Mesothelial cell of epicardium (in vitro differentiated cells): ENCODE measurements around the gene GRK5. TPM values are rescaled to one million over a fixed set of nuclear protein-coding genes. Genes with fewer than 3 reads are reported as not detected.

Experiments used
- DNase-seq, 2 experiments: peaks; one replicate each; pipeline ENCODE4 v3.0.0; 2021; ENCODE audit warnings: low spot score in 2 of 2; ENCODE audit not compliant: unreplicated experiment in 2 of 2
- H3K27ac Mint-ChIP-seq: 2 replicates; pipeline ENCODE4 v1.8.0; 2021; ENCODE audit warnings: mixed read lengths
- H3K27me3 Mint-ChIP-seq: 2 replicates; pipeline ENCODE4 v1.8.0; 2021; ENCODE audit warnings: low read depth, mixed read lengths
- H3K36me3 Mint-ChIP-seq: 2 replicates; pipeline ENCODE4 v1.8.0; 2021; ENCODE audit warnings: mixed read lengths
- H3K4me1 Mint-ChIP-seq: 2 replicates; pipeline ENCODE4 v1.8.0; 2021; ENCODE audit warnings: mixed read lengths
- H3K4me3 Mint-ChIP-seq: 2 replicates; pipeline ENCODE4 v1.8.0; 2021; ENCODE audit warnings: mild to moderate bottlenecking, moderate library complexity, mixed read lengths
- H3K9me3 Mint-ChIP-seq: 2 replicates; pipeline ENCODE4 v1.8.0; 2021; ENCODE audit warnings: mixed read lengths
- total RNA-seq: library from RNA; stranded (reverse); gene quantifications from 3 replicates; pipeline ENCODE4 v1.2.1, GENCODE V29; 2021
- TF ChIP-seq, protein P1 (sequence below): fragments of 200-600 bp; sonication (generic); IDR thresholded peaks from one replicate; pipeline ENCODE4 v1.5.0; 2021; ENCODE audit warnings: antibody characterized with exemption; ENCODE audit not compliant: unreplicated experiment

GRK5 gene
- total RNA-seq, 1 donor from 2014 or later = 14.5 TPM

DNA sequence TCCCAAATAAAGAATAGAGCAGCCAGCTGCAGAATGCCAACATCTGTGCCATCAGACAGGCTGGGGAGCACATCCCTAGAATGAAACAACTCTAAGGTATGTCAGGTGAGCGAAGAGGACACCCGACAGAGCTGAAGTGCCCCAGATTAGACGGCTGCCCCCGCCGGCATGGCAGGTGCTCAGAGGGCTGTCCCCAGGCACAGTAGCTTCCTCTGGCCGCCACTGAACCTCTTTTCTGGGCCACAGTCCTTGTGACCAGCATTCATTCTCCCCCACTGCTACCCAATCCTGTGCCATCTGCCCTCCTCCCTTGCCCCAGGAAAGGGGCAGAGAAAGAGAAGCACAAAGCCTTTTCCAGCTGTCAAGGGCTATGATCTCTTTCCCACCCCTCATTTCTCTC, 293.4 kb downstream of the GRK5 start:
- DNase-seq = no peak
- H3K4me3 Mint-ChIP-seq = no peak overlapping the region
- no peaks in the 10 kb centered on the region for H3K9me3 Mint-ChIP-seq
- H3K36me3 Mint-ChIP-seq = peaks cover 2% of the 10 kb centered on the region
- H3K27me3 Mint-ChIP-seq = peaks cover 6% of the 10 kb centered on the region
- no peak overlapping the region for H3K27ac Mint-ChIP-seq
- H3K4me1 Mint-ChIP-seq = peaks cover 23% of the 10 kb centered on the region
- TF ChIP-seq, protein P1, sequence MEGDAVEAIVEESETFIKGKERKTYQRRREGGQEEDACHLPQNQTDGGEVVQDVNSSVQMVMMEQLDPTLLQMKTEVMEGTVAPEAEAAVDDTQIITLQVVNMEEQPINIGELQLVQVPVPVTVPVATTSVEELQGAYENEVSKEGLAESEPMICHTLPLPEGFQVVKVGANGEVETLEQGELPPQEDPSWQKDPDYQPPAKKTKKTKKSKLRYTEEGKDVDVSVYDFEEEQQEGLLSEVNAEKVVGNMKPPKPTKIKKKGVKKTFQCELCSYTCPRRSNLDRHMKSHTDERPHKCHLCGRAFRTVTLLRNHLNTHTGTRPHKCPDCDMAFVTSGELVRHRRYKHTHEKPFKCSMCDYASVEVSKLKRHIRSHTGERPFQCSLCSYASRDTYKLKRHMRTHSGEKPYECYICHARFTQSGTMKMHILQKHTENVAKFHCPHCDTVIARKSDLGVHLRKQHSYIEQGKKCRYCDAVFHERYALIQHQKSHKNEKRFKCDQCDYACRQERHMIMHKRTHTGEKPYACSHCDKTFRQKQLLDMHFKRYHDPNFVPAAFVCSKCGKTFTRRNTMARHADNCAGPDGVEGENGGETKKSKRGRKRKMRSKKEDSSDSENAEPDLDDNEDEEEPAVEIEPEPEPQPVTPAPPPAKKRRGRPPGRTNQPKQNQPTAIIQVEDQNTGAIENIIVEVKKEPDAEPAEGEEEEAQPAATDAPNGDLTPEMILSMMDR = no peak

DNA sequence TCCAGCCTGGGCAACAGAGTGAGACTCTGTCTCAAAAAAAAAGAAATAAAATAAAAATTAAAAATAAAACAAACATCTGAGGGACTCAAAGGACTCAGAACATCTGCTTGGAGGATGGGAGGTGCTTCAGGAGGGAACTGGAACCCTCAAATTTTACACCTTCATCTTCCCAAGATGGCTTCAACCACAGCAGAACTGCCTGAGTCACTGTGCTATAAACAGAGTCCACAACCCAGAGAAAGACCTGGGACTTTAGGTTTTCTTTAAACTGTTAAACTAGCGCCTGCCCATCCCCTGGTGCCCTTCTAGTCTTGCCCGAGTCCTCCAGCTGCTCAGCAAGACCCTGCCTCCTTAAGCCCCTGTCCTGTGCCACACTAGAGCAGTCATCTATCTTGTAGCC, 294.3 kb downstream of the GRK5 start:
- no peak overlapping the region for H3K27ac Mint-ChIP-seq
- peaks cover 23% of the 10 kb centered on the region for H3K4me1 Mint-ChIP-seq
- peaks cover 2% of the 10 kb centered on the region for H3K36me3 Mint-ChIP-seq
- no peaks in the 10 kb centered on the region for H3K9me3 Mint-ChIP-seq
- DNase-seq = no peak
- TF ChIP-seq, protein P1 = no peak
- H3K27me3 Mint-ChIP-seq = peaks cover 8% of the 10 kb centered on the region
- no peak overlapping the region for H3K4me3 Mint-ChIP-seq

DNA sequence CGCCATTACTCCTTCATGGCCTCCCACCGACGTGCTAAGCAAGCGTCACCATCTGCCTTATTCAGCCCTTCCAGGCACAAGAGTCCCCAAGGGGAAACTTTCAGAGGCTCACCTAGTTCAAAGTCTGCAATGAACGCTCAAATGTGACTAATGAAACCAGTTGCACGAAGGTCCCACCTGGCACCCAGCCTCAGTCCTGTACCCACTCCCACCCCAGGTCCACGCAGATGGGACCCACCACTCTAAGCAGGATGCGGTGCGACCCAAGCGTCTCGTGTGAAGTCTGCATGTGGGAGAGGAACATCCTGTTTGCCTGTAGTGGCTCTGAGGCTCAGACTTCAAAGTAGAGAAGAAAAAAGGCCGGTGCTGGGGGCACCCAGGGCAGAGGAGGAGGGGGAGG, 294.8 kb downstream of the GRK5 start:
- no peak for DNase-seq
- H3K36me3 Mint-ChIP-seq = peaks cover 2% of the 10 kb centered on the region
- H3K4me3 Mint-ChIP-seq = no peak overlapping the region
- H3K27ac Mint-ChIP-seq = no peak overlapping the region
- H3K27me3 Mint-ChIP-seq = peaks cover 8% of the 10 kb centered on the region
- no peaks in the 10 kb centered on the region for H3K9me3 Mint-ChIP-seq
- peaks cover 23% of the 10 kb centered on the region for H3K4me1 Mint-ChIP-seq
- TF ChIP-seq, protein P1 = no peak

DNA sequence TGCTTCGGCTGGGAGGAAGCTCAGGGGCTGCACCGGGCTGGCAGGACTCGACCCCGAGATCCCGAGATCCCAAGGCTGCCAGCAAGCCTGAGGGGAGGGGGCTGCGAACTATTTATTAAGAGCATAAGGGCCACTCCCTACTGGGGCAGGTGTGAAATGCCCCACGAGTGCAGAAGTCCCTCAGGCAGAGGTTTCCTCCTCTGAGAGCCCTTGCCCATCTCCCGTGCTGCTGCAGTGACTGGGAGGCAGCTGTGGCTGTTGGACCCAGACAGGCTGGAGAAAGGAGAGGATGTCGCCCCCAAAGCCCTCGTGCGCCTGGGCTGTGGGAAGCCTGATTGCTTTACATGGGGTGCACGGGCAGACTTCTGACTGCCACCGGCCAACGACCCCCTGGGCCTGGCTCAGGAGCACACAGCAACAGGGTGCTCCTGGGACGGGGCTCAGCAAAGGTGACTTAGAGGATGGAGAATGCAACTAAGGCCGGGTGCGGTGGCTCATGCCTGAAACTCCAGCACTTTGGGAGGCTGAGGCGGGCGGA, 295.3 kb downstream of the GRK5 start:
- DNase-seq = no peak
- H3K4me3 Mint-ChIP-seq = no peak overlapping the region
- TF ChIP-seq, protein P1 = no peak
- H3K9me3 Mint-ChIP-seq = no peaks in the 10 kb centered on the region
- H3K27ac Mint-ChIP-seq = no peak overlapping the region
- peaks cover 23% of the 10 kb centered on the region for H3K4me1 Mint-ChIP-seq
- peaks cover 8% of the 10 kb centered on the region for H3K27me3 Mint-ChIP-seq
- peaks cover 2% of the 10 kb centered on the region for H3K36me3 Mint-ChIP-seq

DNA sequence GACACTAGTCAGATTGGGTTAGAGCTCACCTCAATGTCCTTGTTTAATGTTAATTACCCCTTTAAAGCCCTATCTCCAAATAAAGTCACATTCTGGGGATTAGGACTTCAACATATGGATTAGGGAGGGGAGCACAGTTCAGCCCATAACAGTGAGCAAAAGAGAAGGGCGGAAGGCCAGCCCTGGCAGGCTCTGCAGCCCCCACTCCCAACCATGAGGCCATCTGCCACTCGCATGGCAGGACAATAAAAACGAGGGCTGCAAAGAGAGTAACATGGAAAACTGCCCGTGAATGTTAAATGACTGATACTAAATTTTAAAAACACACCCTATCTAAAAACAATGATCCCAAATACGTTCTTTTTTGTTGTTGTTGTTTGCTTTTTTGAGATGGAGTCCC, 296.4 kb downstream of the GRK5 start:
- peaks cover 8% of the 10 kb centered on the region for H3K27me3 Mint-ChIP-seq
- peaks cover 21% of the 10 kb centered on the region for H3K4me1 Mint-ChIP-seq
- H3K4me3 Mint-ChIP-seq = no peak overlapping the region
- DNase-seq = no peak
- H3K9me3 Mint-ChIP-seq = no peaks in the 10 kb centered on the region
- TF ChIP-seq, protein P1 = no peak
- no peak overlapping the region for H3K27ac Mint-ChIP-seq
- peaks cover 2% of the 10 kb centered on the region for H3K36me3 Mint-ChIP-seq

DNA sequence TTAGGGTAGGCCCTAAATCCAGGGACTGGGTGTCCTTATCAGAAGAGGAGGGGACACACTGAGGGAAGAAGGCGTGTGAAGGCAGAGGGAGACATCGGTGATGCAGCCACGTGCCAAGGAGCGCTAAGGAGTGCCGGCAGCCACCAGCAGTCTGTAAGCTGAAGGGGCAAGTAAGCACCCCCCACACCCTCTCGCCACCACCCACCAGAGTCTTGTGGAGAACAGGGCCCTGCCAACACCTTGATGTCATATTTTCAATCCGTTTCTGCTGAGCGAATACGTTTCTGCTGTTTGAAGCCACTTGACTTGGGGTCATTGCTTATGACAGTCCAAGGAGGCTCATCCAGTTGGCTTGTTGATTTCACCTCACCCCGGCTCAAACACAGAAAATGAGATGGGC, 297.3 kb downstream of the GRK5 start:
- DNase-seq = no peak
- Mint-ChIP-seq H3K27me3 (peaks cover 8% of the 10 kb centered on the region), H3K9me3 (no peaks in the 10 kb centered on the region), H3K4me3 (no peak overlapping the region), H3K4me1 (peaks cover 12% of the 10 kb centered on the region), H3K36me3 (peaks cover 2% of the 10 kb centered on the region), H3K27ac (no peak overlapping the region)
- TF ChIP-seq, protein P1 = no peak
